Superior temporal gyrus (tissue), 1 donor: Measurements from ENCODE around the gene CRELD2.

Source experiments
- DNase-seq: peaks from one replicate; pipeline ENCODE4 v3.0.0-alpha.2; 2016; ENCODE audit errors: extremely low spot score

Gene CRELD2

DNA sequence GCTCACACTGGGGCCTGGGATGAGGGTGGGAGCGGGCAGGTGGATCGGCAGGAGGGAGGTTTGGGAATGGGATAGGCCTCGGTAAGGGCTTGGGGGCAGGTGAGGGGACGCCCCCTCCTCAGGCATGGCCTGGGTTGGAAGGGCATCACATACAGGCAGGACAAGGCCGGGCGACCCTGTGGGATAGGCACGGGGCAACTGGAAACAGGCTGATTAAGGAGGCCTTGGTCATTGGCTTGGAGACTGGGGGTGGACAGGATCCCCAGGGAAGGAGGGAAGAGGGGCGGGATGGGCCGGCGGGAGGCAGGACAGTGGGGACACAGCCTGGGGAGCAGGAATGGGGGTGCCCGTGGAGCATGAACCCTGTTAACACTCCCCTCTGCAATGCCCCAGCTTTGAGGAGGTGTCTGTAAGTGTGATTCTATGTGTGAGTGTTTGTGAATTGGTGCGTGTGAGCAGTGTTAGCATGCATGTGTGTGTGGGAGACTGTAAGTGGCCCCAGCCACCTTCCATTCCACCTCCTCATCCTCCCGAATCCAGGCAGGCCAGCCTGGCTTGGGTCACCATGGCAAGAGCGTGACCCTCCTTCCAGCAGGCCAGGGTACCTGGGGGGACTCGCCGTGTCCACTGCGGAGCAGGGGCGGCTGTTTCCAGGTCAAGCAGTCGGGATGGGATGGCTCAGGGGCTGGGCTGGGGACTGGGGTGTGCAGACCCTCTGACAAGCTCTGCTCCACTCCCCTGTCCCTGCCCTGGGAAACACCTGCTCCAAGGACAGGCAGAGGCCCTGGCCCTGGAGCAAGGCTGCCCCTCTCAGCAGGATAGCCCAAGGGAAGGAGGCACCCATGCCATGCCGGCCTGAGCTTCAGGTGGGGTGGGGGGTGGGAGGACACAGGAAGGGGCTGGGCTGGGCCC, 38.7 kb downstream of the CRELD2 start:
- no peak for DNase-seq

DNA sequence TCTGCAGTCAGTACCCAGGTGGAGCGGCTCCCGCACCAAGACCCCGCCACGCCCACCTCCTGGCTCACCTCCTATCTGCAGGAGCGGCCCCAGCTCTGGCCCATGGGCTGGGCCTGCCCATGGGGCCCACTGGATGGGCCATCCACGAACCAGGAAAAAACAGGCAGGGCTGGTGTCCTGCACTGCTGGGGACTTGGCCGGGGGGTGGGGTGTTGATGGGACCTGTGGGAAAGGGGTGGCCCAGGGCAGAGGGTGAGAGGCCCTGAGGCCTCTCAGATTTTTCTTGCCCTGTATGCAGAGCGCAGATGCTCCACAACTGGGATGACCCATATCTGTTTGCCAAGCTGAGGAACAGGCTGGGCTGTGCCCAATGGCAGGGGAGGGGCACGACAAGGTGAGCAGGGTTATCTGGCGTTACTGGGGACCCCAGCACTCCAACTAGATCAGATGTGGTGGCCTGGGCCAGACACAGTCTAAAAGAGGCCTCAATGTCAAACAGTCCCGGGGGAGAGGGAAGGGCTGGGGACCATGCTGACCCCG, 39.5 kb downstream of the CRELD2 start:
- DNase-seq = no peak

DNA sequence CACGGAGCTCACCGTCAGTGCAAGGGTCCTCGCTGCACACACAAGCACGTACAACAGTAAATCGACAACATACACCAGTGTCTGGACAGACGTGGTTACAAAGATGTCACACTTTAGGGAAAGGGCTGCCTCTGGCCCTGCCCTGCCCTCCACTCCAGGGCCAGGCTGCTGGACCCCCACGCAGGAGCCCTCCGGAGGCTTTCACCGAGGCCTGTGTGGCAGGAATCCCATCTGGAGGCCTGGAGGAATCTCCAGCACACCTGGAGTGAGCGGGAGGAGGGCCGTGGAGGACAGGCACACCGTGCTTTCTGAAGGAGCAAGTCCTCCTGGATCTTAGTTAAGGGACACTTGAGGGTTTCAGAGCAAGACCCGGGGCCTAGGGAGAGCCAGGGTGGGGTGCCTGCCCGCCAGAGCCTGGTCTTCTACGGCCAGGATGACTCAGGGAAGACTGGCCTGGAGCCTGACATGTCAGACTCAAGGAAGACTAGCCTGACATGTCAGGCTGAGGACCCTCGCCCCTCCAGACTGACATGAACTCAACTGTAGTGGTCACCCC, 40.0 kb downstream of the CRELD2 start:
- no peak for DNase-seq

DNA sequence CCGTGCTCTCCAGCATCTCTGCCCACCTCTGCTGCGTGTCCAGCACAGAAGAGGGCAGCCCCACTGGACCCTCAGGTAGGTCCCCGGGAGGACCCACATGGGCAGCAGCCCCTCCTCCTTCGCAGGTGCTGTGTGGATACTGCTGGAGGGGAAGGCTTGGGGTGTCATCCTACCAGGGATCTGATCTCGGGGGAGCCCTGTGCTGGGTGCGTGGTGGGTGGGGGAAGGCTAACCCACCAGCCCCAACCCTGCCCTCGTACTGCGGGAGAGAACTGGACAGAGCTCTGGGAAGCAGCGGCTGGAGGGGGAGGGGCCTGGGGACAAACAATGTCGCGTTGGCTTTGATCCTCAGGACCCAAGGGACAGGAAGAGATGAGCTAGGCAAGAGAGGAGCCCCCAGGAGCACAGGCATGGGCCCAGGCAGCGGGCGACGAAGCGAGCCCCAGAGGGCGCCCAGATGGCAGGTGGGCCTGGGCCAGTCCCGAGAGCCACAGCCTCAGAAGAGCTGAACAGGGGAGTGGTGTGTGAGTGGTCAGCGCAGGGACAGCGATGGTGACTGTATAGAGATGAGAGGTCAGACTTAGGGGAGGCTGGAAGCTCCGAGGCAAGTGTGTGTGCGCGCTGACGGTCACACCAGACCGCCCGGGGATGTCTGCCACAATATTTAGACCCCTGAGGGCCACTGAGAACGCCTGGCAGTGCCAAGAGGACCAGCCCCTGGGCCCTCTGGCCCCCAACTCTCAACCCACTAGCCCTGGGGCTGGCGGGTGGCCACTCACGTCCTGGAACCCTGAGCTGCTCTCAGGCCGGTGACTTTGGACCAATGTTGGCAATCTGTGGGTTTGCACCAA, 40.7 kb downstream of the CRELD2 start:
- no peak for DNase-seq

DNA sequence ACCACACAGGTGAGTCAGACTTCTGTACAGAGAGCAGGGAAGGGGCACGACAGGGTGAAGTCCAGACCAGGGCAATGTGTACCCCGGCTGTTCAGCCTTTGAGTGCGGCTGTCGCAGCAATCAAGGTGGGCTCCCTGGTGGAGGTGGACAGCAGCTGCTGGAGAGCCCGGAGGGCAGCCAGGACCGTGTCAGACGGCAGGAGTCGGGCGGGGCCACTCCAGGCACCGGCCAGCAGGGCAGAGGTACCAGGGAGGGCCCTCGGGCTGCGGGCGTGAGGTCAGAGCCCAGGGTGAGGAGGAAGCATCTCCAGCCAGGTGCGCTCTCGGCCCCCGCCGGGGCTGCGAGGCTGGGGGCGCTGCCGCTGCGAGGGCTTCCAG, 41.3 kb downstream of the CRELD2 start:
- no peak for DNase-seq

DNA sequence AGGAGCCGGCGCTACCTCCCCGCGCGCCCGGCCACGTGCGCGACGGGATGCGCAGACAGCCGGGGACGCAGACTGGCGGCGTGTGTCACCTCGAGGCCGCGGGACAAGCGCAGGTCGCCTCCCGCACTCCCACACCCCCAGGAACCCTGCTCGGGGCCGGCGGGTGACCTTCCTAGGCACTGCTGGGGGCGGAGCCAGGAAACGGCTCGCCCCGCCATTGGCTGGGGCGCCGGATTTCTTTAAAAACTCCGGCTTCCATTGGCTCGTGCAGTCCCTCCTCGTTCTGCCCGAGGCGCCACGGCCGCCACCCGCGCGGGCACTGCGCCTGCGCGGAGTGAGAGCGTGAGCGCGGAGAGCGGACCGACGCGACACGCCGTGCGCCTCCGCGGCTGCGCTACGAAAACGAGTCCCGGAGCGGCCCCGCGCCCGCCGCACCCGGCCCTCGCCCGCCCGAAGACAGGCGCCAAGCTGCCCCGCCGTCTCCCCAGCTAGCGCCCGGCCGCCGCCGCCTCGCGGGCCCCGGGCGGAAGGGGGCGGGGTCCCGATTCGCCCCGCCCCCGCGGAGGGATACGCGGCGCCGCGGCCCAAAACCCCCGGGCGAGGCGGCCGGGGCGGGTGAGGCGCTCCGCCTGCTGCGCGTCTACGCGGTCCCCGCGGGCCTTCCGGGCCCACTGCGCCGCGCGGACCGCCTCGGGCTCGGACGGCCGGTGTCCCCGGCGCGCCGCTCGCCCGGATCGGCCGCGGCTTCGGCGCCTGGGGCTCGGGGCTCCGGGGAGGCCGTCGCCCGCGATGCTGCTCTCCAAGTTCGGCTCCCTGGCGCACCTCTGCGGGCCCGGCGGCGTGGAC, 41.9 kb downstream of the CRELD2 start, which contains the start of gene PIM3:
Gene PIM3, plus strand, starts transcription at position 614 of the 846 bp plus-strand sequence. Its CDS starts 176 bp downstream, at position 790.
- DNase-seq = peak; percentile 98

DNA sequence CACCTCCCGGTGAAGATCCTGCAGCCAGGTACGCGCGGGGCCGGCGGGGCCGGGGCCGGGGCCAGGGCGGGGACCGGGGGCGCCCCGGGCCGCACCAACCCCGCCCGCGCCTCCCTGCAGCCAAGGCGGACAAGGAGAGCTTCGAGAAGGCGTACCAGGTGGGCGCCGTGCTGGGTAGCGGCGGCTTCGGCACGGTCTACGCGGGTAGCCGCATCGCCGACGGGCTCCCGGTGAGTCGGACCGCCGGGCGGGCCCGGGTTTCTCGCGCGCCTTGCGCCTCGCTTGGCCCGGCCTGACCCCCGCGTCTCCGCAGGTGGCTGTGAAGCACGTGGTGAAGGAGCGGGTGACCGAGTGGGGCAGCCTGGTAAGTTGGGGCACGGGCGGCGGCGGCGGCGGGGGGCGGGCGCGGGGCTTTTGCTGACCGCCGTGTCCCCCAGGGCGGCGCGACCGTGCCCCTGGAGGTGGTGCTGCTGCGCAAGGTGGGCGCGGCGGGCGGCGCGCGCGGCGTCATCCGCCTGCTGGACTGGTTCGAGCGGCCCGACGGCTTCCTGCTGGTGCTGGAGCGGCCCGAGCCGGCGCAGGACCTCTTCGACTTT, 42.7 kb downstream of the CRELD2 start:
- DNase-seq = no peak

DNA sequence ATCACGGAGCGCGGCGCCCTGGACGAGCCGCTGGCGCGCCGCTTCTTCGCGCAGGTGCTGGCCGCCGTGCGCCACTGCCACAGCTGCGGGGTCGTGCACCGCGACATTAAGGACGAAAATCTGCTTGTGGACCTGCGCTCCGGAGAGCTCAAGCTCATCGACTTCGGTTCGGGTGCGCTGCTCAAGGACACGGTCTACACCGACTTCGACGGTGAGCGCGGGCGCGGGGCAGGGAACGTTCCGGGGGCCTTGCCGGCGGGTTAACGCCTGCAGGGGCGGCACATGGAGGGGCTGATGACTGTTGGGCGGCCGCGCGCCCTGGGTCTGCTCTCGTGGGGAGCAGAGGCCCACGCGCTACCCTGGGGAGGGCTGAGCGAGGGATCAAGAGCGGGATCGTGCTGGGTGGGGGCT, 43.2 kb downstream of the CRELD2 start:
- DNase-seq = no peak

DNA sequence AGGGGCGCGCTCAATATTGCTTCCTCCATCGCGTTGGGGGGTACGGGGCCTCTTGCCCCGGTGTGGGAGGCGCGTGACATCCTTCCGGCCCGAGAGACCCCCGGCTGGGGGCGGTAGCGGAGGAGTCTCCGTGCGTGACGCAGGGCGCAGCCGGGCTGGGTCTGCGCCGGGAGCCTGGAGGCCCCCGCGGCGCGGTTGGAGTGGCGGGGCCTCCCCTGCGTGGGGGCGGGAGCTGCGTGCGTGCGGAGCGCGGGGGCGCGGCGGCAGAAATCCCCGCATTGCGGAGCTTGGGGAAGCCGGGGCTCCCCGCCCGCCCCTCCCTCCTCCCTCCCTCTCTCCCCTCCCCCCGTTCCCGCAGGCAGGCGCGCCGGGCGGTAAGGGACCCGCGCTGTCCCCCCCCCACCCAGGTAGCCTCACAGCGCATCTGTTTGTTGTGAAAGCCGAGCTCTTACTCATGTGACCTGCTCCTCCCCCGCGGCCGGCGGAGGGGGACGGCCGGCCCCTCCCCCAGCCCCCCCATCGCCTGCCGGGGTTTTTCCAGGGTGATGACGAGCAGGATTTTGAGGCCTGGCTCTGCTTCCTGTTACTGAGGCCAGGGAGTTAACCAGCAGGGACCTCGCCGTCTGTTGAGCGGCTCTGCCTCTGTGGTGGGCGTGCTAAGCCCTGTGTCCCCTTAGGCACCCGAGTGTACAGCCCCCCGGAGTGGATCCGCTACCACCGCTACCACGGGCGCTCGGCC, 43.7 kb downstream of the CRELD2 start:
- DNase-seq = peak; percentile 61

DNA sequence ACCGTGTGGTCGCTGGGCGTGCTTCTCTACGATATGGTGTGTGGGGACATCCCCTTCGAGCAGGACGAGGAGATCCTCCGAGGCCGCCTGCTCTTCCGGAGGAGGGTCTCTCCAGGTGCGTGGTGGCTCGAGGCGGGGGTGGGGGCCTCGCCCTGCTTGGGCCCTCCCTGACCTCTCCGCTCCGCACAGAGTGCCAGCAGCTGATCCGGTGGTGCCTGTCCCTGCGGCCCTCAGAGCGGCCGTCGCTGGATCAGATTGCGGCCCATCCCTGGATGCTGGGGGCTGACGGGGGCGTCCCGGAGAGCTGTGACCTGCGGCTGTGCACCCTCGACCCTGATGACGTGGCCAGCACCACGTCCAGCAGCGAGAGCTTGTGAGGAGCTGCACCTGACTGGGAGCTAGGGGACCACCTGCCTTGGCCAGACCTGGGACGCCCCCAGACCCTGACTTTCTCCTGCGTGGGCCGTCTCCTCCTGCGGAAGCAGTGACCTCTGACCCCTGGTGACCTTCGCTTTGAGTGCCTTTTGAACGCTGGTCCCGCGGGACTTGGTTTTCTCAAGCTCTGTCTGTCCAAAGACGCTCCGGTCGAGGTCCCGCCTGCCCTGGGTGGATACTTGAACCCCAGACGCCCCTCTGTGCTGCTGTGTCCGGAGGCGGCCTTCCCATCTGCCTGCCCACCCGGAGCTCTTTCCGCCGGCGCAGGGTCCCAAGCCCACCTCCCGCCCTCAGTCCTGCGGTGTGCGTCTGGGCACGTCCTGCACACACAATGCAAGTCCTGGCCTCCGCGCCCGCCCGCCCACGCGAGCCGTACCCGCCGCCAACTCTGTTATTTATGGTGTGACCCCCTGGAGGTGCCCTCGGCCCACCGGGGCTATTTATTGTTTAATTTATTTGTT, 44.6 kb downstream of the CRELD2 start:
- no peak for DNase-seq

DNA sequence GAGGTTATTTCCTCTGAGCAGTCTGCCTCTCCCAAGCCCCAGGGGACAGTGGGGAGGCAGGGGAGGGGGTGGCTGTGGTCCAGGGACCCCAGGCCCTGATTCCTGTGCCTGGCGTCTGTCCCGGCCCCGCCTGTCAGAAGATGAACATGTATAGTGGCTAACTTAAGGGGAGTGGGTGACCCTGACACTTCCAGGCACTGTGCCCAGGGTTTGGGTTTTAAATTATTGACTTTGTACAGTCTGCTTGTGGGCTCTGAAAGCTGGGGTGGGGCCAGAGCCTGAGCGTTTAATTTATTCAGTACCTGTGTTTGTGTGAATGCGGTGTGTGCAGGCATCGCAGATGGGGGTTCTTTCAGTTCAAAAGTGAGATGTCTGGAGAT, 45.2 kb downstream of the CRELD2 start:
- DNase-seq = no peak

DNA sequence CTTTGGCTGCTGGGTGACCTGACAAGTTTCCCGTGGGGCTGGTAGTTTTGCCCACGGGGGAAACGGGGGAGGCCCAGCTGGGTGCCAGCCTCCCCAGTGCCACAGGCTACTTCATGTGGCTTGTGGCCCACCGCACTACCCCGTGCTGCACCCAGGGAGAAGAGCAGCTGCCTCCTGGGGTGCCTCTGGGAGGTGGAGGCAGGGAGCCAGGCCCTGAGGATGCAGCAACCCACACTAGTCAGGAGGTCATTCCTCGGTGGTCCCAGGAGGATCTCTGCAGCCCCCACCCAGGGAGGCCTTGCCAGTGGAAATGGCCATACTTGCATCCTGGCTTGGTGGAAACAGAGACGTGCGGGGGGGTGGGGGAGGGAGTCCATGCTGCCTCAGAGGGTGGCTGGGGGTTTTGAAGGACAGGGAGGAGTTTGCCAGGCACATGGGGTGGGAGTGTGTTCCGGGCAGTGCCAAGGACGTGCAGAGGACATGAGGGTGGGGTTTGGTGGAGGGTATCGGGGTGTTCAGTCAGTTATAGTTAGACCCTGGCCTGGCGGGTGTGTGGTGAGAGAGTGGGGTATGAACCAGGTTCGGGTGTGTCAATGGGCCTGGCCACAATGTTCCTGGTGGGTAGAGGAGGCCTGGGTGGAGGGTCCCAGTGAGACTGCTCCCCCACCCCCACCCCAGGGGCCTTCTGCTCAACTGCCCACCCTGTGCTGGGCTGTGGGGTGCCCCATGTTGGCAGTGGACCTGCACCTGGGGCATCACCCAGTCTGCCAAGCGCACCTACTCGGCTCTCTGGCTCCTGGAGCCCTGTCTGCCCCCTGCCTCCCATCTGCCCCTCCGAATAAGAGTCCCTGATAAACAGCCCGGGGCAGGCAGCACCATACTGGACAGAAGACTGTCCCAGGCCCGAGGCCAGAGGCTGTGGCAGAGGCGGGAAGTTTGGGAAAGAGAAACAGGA, 46.0 kb downstream of the CRELD2 start:
- no peak for DNase-seq

DNA sequence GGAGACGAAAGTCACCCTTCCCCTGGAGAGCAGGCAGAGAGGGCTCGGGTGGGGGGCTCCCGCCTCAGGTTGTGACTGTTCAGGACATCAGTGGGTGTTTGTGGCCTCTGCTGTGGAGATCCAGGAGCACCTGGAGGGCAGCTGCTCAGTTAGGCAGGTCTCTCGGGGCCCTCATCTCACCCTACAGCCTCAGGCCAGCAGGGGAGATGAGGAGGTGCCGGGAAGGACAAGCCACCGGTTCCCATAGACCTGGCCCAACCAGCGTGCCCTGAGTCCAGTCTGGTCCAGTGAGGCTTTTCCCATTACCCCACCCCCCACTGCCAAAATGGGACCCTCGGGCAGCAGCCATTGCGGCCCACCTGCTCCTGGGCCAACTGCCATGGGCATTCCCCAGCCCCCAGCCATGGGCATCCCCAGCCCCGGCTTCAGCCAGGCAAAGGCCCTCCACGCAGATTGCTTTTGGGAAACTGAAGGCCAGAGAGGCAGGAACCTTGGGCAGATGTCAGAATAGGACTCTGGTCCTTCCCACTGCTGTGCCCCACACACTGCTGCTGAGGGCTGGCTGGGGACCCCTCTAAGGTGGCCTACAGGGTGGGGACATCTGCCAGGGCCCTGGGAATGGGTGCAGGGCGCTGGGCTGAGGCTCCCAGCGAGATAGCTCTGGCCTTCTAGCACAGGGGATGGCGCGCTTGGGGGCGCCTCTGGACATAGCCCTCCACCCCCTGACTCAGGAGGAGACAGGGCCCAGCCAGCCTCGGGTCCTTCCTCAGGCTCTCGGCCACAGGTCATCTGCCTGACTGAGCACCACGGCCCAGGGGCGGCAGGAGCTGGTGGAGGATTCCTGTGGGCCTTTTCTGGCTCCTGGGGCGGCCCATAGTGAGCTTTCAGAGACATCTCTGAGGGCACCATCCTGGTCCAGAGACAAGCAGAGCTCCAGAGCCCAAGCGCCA, 46.9 kb downstream of the CRELD2 start:
- no peak for DNase-seq

DNA sequence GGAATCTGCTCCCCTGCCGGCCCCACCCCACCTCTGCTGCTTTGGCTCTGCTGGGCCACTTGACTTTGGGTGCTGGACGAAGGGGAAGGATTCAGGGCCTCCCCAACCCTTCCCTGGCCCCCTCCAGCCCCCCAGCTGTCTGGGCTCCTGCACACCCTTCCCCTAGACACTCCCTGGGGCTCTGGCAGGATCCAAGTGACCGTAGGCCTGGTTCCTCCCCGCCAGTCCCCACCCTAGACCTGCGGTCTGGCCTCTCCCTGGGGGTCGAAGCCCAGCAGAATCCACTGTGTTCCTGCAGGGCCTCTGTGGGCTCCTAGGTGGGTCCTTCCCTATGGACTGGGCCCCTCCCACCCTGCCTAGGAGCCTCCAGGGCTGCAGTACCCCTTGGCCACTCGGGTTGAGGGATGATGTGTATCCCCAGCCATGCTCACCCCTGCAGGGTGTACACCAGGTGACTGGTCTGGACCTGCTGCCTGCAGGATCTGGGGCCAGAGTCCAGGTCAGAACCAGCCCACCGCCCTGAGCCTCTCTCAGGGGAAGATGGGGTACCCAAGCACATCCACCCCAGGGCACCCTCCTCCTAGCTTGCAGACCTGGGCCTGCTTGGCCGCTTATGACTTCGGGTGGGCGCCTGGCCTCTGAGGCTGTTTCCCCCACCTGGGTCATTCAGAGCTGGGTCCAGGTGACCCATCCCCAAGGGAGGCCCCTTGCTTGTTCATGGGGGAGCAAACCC, 47.8 kb downstream of the CRELD2 start:
- DNase-seq = no peak

DNA sequence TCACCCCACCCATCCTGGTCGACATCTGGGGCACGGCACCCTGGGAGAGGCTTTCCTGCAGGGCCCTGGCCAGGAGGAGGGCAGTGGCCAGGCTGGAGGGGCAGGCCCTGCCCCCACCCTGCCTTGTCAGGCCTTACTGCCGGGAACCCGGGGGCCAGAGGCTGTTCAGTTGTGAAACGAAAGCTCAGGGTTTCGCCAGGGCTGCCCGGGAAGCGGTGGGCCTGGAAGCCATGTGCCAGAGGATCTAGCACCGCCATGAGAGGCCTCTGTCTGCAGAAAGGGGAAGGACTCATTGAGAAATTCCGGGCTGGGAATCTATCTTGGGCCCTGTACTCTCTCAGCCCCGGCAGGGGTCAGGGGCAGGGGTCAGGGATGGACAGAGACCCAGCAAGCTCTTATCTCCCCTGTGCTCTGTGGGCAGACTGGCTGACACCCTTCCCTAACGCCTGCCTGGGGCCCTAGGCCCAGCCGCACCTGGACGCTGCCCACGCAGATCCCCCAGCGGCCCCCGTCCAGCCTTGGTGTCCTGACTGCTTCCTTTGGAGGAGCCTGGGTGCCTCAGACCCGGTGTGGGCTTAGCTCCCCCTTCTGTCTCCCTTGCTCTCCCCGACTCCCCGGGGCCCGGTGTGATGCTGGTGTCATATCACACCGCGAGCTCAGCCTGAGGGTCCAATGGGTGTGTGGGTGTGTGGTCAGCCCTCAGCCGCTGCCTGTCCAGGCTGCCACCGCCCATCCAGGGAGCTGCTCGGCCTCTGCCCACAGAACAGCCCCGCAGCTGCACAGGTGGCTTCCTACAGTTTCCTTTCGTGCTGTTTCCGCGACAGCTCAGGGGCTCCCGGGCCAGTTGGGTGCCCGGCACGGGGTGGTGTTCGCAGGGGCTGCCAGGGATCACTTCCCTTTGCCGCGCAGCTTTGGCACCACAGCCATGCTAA, 48.6 kb downstream of the CRELD2 start:
- no peak for DNase-seq
